H1 (cell line): ENCODE measurements around the gene VDAC2.

Source experiments
- CHD2 ChIP-seq: IDR thresholded peaks from 2 replicates; pipeline ENCODE4 v1.6.1; 2012; ENCODE audit warnings: low read length, improper control_type of control experiment
- HDAC2 ChIP-seq, 2 experiments: fragments of 300-600 bp in 1 of 2; sonication (generic) in 1 of 2; IDR thresholded peaks; 2 replicates each; pipeline ENCODE4 v1.6.1; 2011 to 2012; ENCODE audit warnings: low read depth in 2 of 2, low read length in 2 of 2, mild to moderate bottlenecking in 2 of 2, moderate library complexity in 2 of 2, borderline replicate concordance in 1 of 2, inconsistent platforms in 1 of 2
- NRF1 ChIP-seq: IDR thresholded peaks from 2 replicates; pipeline ENCODE4 v1.6.1; 2011; ENCODE audit warnings: mild to moderate bottlenecking, low read depth, low read length, improper control_type of control experiment
- POLR2A ChIP-seq, 2 experiments: IDR thresholded peaks; 1 replicate in 1 of 2; 2 replicates in 1 of 2; pipeline ENCODE4 v1.6.1; 2011; ENCODE audit warnings: low read depth in 2 of 2, low read length in 2 of 2, mild to moderate bottlenecking in 2 of 2; ENCODE audit errors: control extremely low read depth in 1 of 2
- SUZ12 ChIP-seq: fragments of 200-600 bp; sonication (generic); IDR thresholded peaks from 2 replicates; pipeline ENCODE4 v1.6.1; 2012; ENCODE audit warnings: mild to moderate bottlenecking, inconsistent platforms, low read length, moderate library complexity, mixed read lengths
- TBP ChIP-seq: IDR thresholded peaks from 2 replicates; pipeline ENCODE4 v1.6.1; 2011; ENCODE audit warnings: low read depth, low read length, improper control_type of control experiment
- TF ChIP-seq, protein P1 (sequence below), 3 experiments: IDR thresholded peaks; 1 replicate in 2 of 3; 2 replicates in 1 of 3; pipeline versions ENCODE4 v1.5.1 to v1.6.1; 2011; ENCODE audit warnings: low read length in 3 of 3, mild to moderate bottlenecking in 3 of 3, inconsistent platforms in 2 of 3, low read depth in 1 of 3, moderate library complexity in 1 of 3; ENCODE audit not compliant: insufficient read depth in 1 of 3; ENCODE audit errors: control extremely low read depth in 1 of 3

- TF ChIP-seq POLR2A (IDR thresholded peaks at IDR 0.05; ENCODE audit: control extremely low read depth in 1 of 2, low read depth in 2 of 2, low read length in 2 of 2) (peak; percentile 50 to 89), CHD2 (no peak), SUZ12 (no peak), TBP (peak; percentile 92), NRF1 (peak; percentile 26; the same call in 1 of the 2 replicates), HDAC2 (IDR thresholded peaks at IDR 0.05; ENCODE audit: borderline replicate concordance in 1 of 2, low read depth in 2 of 2, low read length in 2 of 2) (peak; percentile 8 to 94; a peak in 1 of 4 replicates)
- TF ChIP-seq, protein P1, sequence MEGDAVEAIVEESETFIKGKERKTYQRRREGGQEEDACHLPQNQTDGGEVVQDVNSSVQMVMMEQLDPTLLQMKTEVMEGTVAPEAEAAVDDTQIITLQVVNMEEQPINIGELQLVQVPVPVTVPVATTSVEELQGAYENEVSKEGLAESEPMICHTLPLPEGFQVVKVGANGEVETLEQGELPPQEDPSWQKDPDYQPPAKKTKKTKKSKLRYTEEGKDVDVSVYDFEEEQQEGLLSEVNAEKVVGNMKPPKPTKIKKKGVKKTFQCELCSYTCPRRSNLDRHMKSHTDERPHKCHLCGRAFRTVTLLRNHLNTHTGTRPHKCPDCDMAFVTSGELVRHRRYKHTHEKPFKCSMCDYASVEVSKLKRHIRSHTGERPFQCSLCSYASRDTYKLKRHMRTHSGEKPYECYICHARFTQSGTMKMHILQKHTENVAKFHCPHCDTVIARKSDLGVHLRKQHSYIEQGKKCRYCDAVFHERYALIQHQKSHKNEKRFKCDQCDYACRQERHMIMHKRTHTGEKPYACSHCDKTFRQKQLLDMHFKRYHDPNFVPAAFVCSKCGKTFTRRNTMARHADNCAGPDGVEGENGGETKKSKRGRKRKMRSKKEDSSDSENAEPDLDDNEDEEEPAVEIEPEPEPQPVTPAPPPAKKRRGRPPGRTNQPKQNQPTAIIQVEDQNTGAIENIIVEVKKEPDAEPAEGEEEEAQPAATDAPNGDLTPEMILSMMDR (IDR thresholded peaks at IDR 0.05; ENCODE audit: control extremely low read depth in 1 of 3, insufficient read depth in 1 of 3, low read depth in 1 of 3, low read length in 3 of 3) = no peak
Measured at GRCh38 chr10:75210282-75211006, at the start of gene VDAC2.
